Right renal cortex interstitium (tissue), 3 donors: Measurements from ENCODE around the gene CMC2. TPM values are rescaled to one million over a fixed set of nuclear protein-coding genes. Genes with fewer than 3 reads are reported as not detected.

ENCODE experiments used
- DNase-seq, 3 donors: peaks; one replicate each; pipeline ENCODE4 v3.0.0-alpha.2; 2013; ENCODE audit warnings: low read depth in 3 of 3, low spot score in 2 of 3
- polyA plus RNA-seq, 3 donors: library from polyadenylated mRNA; unstranded; fragments of 120-200 nt; gene quantifications; one replicate each; pipeline ENCODE4 v1.2.1, GENCODE V29; 2013; ENCODE audit not compliant: insufficient read length in 3 of 3

CMC2 gene
- polyA plus RNA-seq, 3 donors = 66.8 to 68.6 (median 68.1) TPM

GRCh38 chr16:80981103-80981502, 25.6 kb downstream of the CMC2 start:
- DNase-seq = no peak

GRCh38 chr16:80976946-80977345, 29.7 kb downstream of the CMC2 start:
- DNase-seq = no peak

- no peak for DNase-seq
Measured at GRCh38 chr16:80974649-80975376, 31.9 kb downstream of the CMC2 start.

- DNase-seq = no peak
Measured at GRCh38 chr16:80973991-80974390, 32.7 kb downstream of the CMC2 start.

- no peak for DNase-seq
Measured at GRCh38 chr16:80972611-80973010, 34.1 kb downstream of the CMC2 start.

- DNase-seq = no peak
Measured at GRCh38 chr16:80971819-80972218, 34.9 kb downstream of the CMC2 start.

- no peak for DNase-seq
Measured at GRCh38 chr16:80969114-80969484, 37.6 kb downstream of the CMC2 start.

- no peak for DNase-seq
Measured at GRCh38 chr16:80968386-80969113, 38.1 kb downstream of the CMC2 start.

- no peak for DNase-seq
Measured at GRCh38 chr16:80966617-80967016, 40.1 kb downstream of the CMC2 start.

GRCh38 chr16:80964351-80964750, 42.3 kb downstream of the CMC2 start:
- DNase-seq = no peak

- no peak for DNase-seq
Measured at GRCh38 chr16:80962879-80963278, 43.8 kb downstream of the CMC2 start.

- DNase-seq = no peak
Measured at GRCh38 chr16:80958284-80958683, 48.4 kb downstream of the CMC2 start.

- DNase-seq = no peak
Measured at GRCh38 chr16:80954985-80955384, 51.7 kb downstream of the CMC2 start.

GRCh38 chr16:80948886-80949493, 57.7 kb downstream of the CMC2 start:
- DNase-seq = no peak

GRCh38 chr16:80947708-80948625, 58.7 kb downstream of the CMC2 start:
- DNase-seq = no peak

- no peak for DNase-seq
Measured at GRCh38 chr16:80947239-80947638, 59.4 kb downstream of the CMC2 start.

- DNase-seq = no peak
Measured at GRCh38 chr16:80946481-80946880, 60.2 kb downstream of the CMC2 start.

- no peak for DNase-seq
Measured at GRCh38 chr16:80940069-80940856, 66.4 kb downstream of the CMC2 start.

- no peak for DNase-seq
Measured at GRCh38 chr16:80938879-80939260, 67.8 kb downstream of the CMC2 start.
